ENCODE data around the gene WDFY3.

The WDFY3 gene

GRCh38 chr4:84782517-84782916 lies 184.0 kb downstream of the WDFY3 start:
- no peaks in the 10 kb centered on the region for H3K4me1 ChIP-seq (ENCODE audit: insufficient read depth, low read length)
- H3K9ac ChIP-seq (ENCODE audit: low read length), result no peak overlapping the region
- no peaks in the 10 kb centered on the region for H3K27me3 ChIP-seq (ENCODE audit: control insufficient read depth in 1 of 2, insufficient read depth in 2 of 2, low read length in 2 of 2)
- peaks cover 58% of the 10 kb centered on the region for H3K36me3 ChIP-seq (ENCODE audit: insufficient read depth, low read length)
- H3K27ac ChIP-seq (ENCODE audit: low read depth, low read length), result no peak overlapping the region
- H3K4me3 ChIP-seq (ENCODE audit: low read depth in 1 of 2, low read length in 2 of 2), result no peak overlapping the region
- H3K9me3 ChIP-seq (ENCODE audit: low read length), result no peaks in the 10 kb centered on the region

GRCh38 chr4:84780719-84781118 lies 185.8 kb downstream of the WDFY3 start:
- Histone ChIP-seq H3K27ac (ENCODE audit: low read depth, low read length) (no peak overlapping the region), H3K4me3 (ENCODE audit: low read depth in 1 of 2, low read length in 2 of 2) (no peak overlapping the region), H3K9me3 (ENCODE audit: low read length) (no peaks in the 10 kb centered on the region), H3K36me3 (ENCODE audit: insufficient read depth, low read length) (peaks cover 44% of the 10 kb centered on the region), H3K27me3 (ENCODE audit: control insufficient read depth in 1 of 2, insufficient read depth in 2 of 2, low read length in 2 of 2) (no peaks in the 10 kb centered on the region), H3K4me1 (ENCODE audit: insufficient read depth, low read length) (no peaks in the 10 kb centered on the region), H3K9ac (ENCODE audit: low read length) (no peak overlapping the region)

GRCh38 chr4:84778041-84778440 lies 188.4 kb downstream of the WDFY3 start:
- Histone ChIP-seq H3K4me3 (ENCODE audit: low read depth in 1 of 2, low read length in 2 of 2) (no peak overlapping the region), H3K36me3 (ENCODE audit: insufficient read depth, low read length) (peaks cover 45% of the 10 kb centered on the region), H3K27ac (ENCODE audit: low read depth, low read length) (no peak overlapping the region), H3K9me3 (ENCODE audit: low read length) (no peaks in the 10 kb centered on the region), H3K27me3 (ENCODE audit: control insufficient read depth in 1 of 2, insufficient read depth in 2 of 2, low read length in 2 of 2) (no peaks in the 10 kb centered on the region), H3K9ac (ENCODE audit: low read length) (no peak overlapping the region), H3K4me1 (ENCODE audit: insufficient read depth, low read length) (no peaks in the 10 kb centered on the region)

- Histone ChIP-seq H3K4me1 (ENCODE audit: insufficient read depth, low read length) (no peaks in the 10 kb centered on the region), H3K27ac (ENCODE audit: low read depth, low read length) (no peak overlapping the region), H3K9ac (ENCODE audit: low read length) (no peak overlapping the region), H3K4me3 (ENCODE audit: low read depth in 1 of 2, low read length in 2 of 2) (no peak overlapping the region), H3K27me3 (ENCODE audit: control insufficient read depth in 1 of 2, insufficient read depth in 2 of 2, low read length in 2 of 2) (no peaks in the 10 kb centered on the region), H3K9me3 (ENCODE audit: low read length) (no peaks in the 10 kb centered on the region), H3K36me3 (ENCODE audit: insufficient read depth, low read length) (peaks cover 4% of the 10 kb centered on the region)
These were observed 199.3 kb downstream of the WDFY3 start for GRCh38 chr4:84767168-84767567.

- Histone ChIP-seq H3K4me1 (ENCODE audit: insufficient read depth, low read length) (peaks cover 4% of the 10 kb centered on the region), H3K4me3 (ENCODE audit: low read depth in 1 of 2, low read length in 2 of 2) (no peak overlapping the region), H3K27ac (ENCODE audit: low read depth, low read length) (no peak overlapping the region), H3K9ac (ENCODE audit: low read length) (no peak overlapping the region), H3K27me3 (ENCODE audit: control insufficient read depth in 1 of 2, insufficient read depth in 2 of 2, low read length in 2 of 2) (no peaks in the 10 kb centered on the region), H3K36me3 (ENCODE audit: insufficient read depth, low read length) (peaks cover 30% of the 10 kb centered on the region), H3K9me3 (ENCODE audit: low read length) (no peaks in the 10 kb centered on the region)
These were observed 213.0 kb downstream of the WDFY3 start for GRCh38 chr4:84753321-84753972.

GRCh38 chr4:84751707-84752106 lies 214.8 kb downstream of the WDFY3 start:
- Histone ChIP-seq H3K4me3 (ENCODE audit: low read depth in 1 of 2, low read length in 2 of 2) (no peak overlapping the region), H3K36me3 (ENCODE audit: insufficient read depth, low read length) (peaks cover 41% of the 10 kb centered on the region), H3K27me3 (ENCODE audit: control insufficient read depth in 1 of 2, insufficient read depth in 2 of 2, low read length in 2 of 2) (no peaks in the 10 kb centered on the region), H3K9me3 (ENCODE audit: low read length) (no peaks in the 10 kb centered on the region), H3K4me1 (ENCODE audit: insufficient read depth, low read length) (peaks cover 4% of the 10 kb centered on the region), H3K9ac (ENCODE audit: low read length) (no peak overlapping the region), H3K27ac (ENCODE audit: low read depth, low read length) (no peak overlapping the region)

- Histone ChIP-seq H3K4me3 (ENCODE audit: low read depth in 1 of 2, low read length in 2 of 2) (no peak overlapping the region), H3K27me3 (ENCODE audit: control insufficient read depth in 1 of 2, insufficient read depth in 2 of 2, low read length in 2 of 2) (no peaks in the 10 kb centered on the region), H3K4me1 (ENCODE audit: insufficient read depth, low read length) (peaks cover 4% of the 10 kb centered on the region), H3K9ac (ENCODE audit: low read length) (no peak overlapping the region), H3K27ac (ENCODE audit: low read depth, low read length) (no peak overlapping the region), H3K9me3 (ENCODE audit: low read length) (no peaks in the 10 kb centered on the region), H3K36me3 (ENCODE audit: insufficient read depth, low read length) (peaks cover 42% of the 10 kb centered on the region)
These were observed 215.6 kb downstream of the WDFY3 start for GRCh38 chr4:84750960-84751283.

GRCh38 chr4:84750260-84750959 lies 216.1 kb downstream of the WDFY3 start:
- no peak overlapping the region for H3K27ac ChIP-seq (ENCODE audit: low read depth, low read length)
- no peaks in the 10 kb centered on the region for H3K9me3 ChIP-seq (ENCODE audit: low read length)
- no peak overlapping the region for H3K9ac ChIP-seq (ENCODE audit: low read length)
- no peaks in the 10 kb centered on the region for H3K27me3 ChIP-seq (ENCODE audit: control insufficient read depth in 1 of 2, insufficient read depth in 2 of 2, low read length in 2 of 2)
- no peak overlapping the region for H3K4me3 ChIP-seq (ENCODE audit: low read depth in 1 of 2, low read length in 2 of 2)
- H3K36me3 ChIP-seq (ENCODE audit: insufficient read depth, low read length), result peaks cover 42% of the 10 kb centered on the region
- H3K4me1 ChIP-seq (ENCODE audit: insufficient read depth, low read length), result peaks cover 4% of the 10 kb centered on the region

- Histone ChIP-seq H3K9ac (ENCODE audit: low read length) (no peak overlapping the region), H3K36me3 (ENCODE audit: insufficient read depth, low read length) (peaks cover 46% of the 10 kb centered on the region)
These were observed 226.4 kb downstream of the WDFY3 start for GRCh38 chr4:84740057-84740456.

GRCh38 chr4:84738622-84739021 lies 227.9 kb downstream of the WDFY3 start:
- no peaks in the 10 kb centered on the region for H3K4me1 ChIP-seq (ENCODE audit: insufficient read depth, low read length)
- H3K9ac ChIP-seq (ENCODE audit: low read length), result no peak overlapping the region
- H3K9me3 ChIP-seq (ENCODE audit: low read length), result no peaks in the 10 kb centered on the region
- no peaks in the 10 kb centered on the region for H3K27me3 ChIP-seq (ENCODE audit: control insufficient read depth in 1 of 2, insufficient read depth in 2 of 2, low read length in 2 of 2)
- H3K27ac ChIP-seq (ENCODE audit: low read depth, low read length), result no peak overlapping the region
- H3K4me3 ChIP-seq (ENCODE audit: low read depth in 1 of 2, low read length in 2 of 2), result no peak overlapping the region
- peaks cover 52% of the 10 kb centered on the region for H3K36me3 ChIP-seq (ENCODE audit: insufficient read depth, low read length)

More at GRCh38 chr4:84740057-84740456, 226.4 kb downstream of the WDFY3 start:
- Histone ChIP-seq H3K27ac (ENCODE audit: low read depth, low read length) (no peak overlapping the region), H3K9me3 (ENCODE audit: low read length) (no peaks in the 10 kb centered on the region), H3K27me3 (ENCODE audit: control insufficient read depth in 1 of 2, insufficient read depth in 2 of 2, low read length in 2 of 2) (no peaks in the 10 kb centered on the region), H3K4me1 (ENCODE audit: insufficient read depth, low read length) (no peaks in the 10 kb centered on the region), H3K4me3 (ENCODE audit: low read depth in 1 of 2, low read length in 2 of 2) (no peak overlapping the region)

- no peak overlapping the region for H3K27ac ChIP-seq (ENCODE audit: low read depth, low read length)
- H3K4me1 ChIP-seq (ENCODE audit: insufficient read depth, low read length), result no peaks in the 10 kb centered on the region
- no peak overlapping the region for H3K4me3 ChIP-seq (ENCODE audit: low read depth in 1 of 2, low read length in 2 of 2)
- H3K9ac ChIP-seq (ENCODE audit: low read length), result no peak overlapping the region
- H3K36me3 ChIP-seq (ENCODE audit: insufficient read depth, low read length), result peaks cover 55% of the 10 kb centered on the region
- H3K27me3 ChIP-seq (ENCODE audit: control insufficient read depth in 1 of 2, insufficient read depth in 2 of 2, low read length in 2 of 2), result no peaks in the 10 kb centered on the region
- no peaks in the 10 kb centered on the region for H3K9me3 ChIP-seq (ENCODE audit: low read length)
These were observed 228.8 kb downstream of the WDFY3 start for GRCh38 chr4:84737656-84738055.

GRCh38 chr4:84734037-84734436 lies 232.5 kb downstream of the WDFY3 start:
- no peak overlapping the region for H3K27ac ChIP-seq (ENCODE audit: low read depth, low read length)
- no peak overlapping the region for H3K4me3 ChIP-seq (ENCODE audit: low read depth in 1 of 2, low read length in 2 of 2)
- H3K9ac ChIP-seq (ENCODE audit: low read length), result no peak overlapping the region
- no peaks in the 10 kb centered on the region for H3K27me3 ChIP-seq (ENCODE audit: control insufficient read depth in 1 of 2, insufficient read depth in 2 of 2, low read length in 2 of 2)
- H3K36me3 ChIP-seq (ENCODE audit: insufficient read depth, low read length), result peaks cover 55% of the 10 kb centered on the region
- no peaks in the 10 kb centered on the region for H3K4me1 ChIP-seq (ENCODE audit: insufficient read depth, low read length)
- no peaks in the 10 kb centered on the region for H3K9me3 ChIP-seq (ENCODE audit: low read length)

Measured in muscle layer of colon (tissue), 2 donors.